Right lobe of liver (tissue), 6 donors: Measurements from ENCODE around the gene CALML3. TPM values are rescaled to one million over a fixed set of nuclear protein-coding genes. Genes with fewer than 3 reads are reported as not detected.
A peak's percentile ranks its signal among the peaks of the same experiment; 100 is the strongest.

ENCODE experiments used
- ATAC-seq, 4 donors: fragments of 200-7000 bp; cut with Tn5 transposase; one replicate each; pipeline ENCODE4 v1.9.1; 2020; ENCODE audit warnings: mild to moderate bottlenecking in 4 of 4, moderate library complexity in 4 of 4
- DNase-seq, 3 donors: peaks; one replicate each; pipeline ENCODE4 v3.0.0-alpha.2; 2020
- H3K27ac ChIP-seq, 3 donors: fragments of 200-600 bp; one replicate each; pipeline ENCODE4 v1.8.0; 2022
- H3K27me3 ChIP-seq, 2 donors: fragments of 200-600 bp; one replicate each; pipeline ENCODE4 v1.8.0; 2022
- H3K36me3 ChIP-seq, 4 donors: fragments of 200-600 bp; sonication (generic) in 1 of 4; one replicate each; pipeline versions ENCODE4 v1.5.1 to v1.8.0; 2017 to 2022; ENCODE audit warnings: control low read depth in 1 of 4
- H3K4me1 ChIP-seq, 4 donors: fragments of 200-600 bp; sonication (generic) in 1 of 4; one replicate each; pipeline versions ENCODE4 v1.5.1 to v1.8.0; 2017 to 2022; ENCODE audit warnings: control low read depth in 1 of 4
- H3K4me3 ChIP-seq, 3 donors: fragments of 200-600 bp; one replicate each; pipeline ENCODE4 v1.8.0; 2022
- H3K9me3 ChIP-seq, 4 donors: fragments of 200-600 bp; sonication (generic) in 1 of 4; one replicate each; pipeline versions ENCODE4 v1.5.1 to v1.8.0; 2017 to 2022; ENCODE audit warnings: control low read depth in 1 of 4
- POLR2A ChIP-seq: fragments of 450-650 bp; IDR thresholded peaks from one replicate; pipeline ENCODE4 v1.6.1; 2017; ENCODE audit warnings: antibody characterized with exemption, mild to moderate bottlenecking
- WGBS: methylation state at CpG from one replicate; pipeline ENCODE4 v1.1.6; 2018; ENCODE audit warnings: low coverage, low lambda C conversion rate; ENCODE audit not compliant: insufficient coverage; ENCODE audit errors: missing lambda C conversion rate; 5-methylcytosine and 5-hydroxymethylcytosine counted together
- intact Hi-C, 2 donors: fragments of 100-400 bp; cut with DNase I; formaldehyde crosslinking; loops; one replicate each; pipeline versions ENCODE4 v1.11.2 to v1.14.1; 2022
- total RNA-seq, 6 experiments: library from RNA; depleted of rRNA in 2 of 6; stranded (reverse); fragments of >200 nt in 2 of 6; fragmentation: NEBNext Ultra II Directional in 3 of 6; extraction: Animal tissue kit (Norgen Biotek cat#: 25700) in 3 of 6; gene quantifications; one replicate each; pipeline versions ENCODE4 v1.1.0 to v1.2.4, GENCODE V29; 2016 to 2023
- TF ChIP-seq, protein P1 (sequence below), 4 donors: fragments of 200-600 bp in 3 of 4; fragments of 450-650 bp in 1 of 4; IDR thresholded peaks; one replicate each; pipeline versions ENCODE4 v1.5.1 to v1.8.0; 2016 to 2022; ENCODE audit warnings: antibody characterized with exemption in 4 of 4, mild to moderate bottlenecking in 2 of 4
- donor health status: DM: no; HTN: yes; CAD: no.
- donor health status: DM: no; HTN: no; CAD: no.
- donor health status: DM: no; HTN: no; CAD: no.
- donor health status: DM: no; HTN: yes; CAD: no.
- donor health status: DM: no; HTN: yes; CAD: no.

CALML3 gene
- total RNA-seq, 6 experiments from 2014 or later: 0.22 TPM; not detected in 5

DNA sequence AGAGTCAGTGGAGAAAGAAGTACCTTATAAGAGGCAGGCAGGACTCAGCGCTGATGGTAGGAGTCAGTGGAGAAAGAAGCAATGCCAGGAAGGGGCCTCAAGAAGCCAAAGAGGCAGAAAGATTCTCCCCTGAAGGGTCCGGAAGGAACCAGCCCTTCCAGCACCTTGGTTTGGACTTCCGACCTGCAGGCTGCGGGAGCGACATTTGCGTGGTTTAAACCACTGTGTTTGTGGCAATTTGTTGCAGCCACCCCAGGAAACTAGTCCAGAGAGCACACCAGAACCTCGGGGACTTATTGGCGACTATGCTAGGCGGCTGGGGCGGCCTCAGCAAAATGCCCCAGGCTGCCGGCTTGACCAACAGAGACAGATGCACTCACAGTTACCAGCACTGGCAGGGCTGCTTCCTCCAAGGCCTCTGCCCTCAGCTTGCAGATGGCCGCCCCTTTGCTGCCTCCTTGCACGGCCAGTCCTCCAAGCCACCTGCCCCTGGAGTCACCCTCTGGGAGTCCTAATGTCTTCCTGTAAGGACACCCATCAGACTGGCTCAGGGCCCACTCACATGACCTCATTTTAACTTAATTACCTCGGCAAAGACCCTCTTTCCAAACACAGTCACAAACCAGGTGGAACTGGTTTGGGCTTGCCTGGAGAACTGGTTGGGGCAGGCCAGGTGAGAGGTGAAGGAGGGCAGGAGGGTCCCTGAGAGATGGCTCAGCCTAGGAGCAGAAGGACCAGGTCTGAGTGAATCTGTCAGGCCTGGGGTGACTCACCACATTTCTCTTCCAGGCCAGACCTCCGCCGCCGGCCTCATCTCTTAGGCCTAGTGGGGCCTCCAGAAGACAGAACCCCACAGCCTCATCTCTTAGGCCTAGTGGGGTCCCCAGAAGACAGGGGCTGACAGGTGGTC, 26.1 kb downstream of the CALML3 start:
- TF ChIP-seq, protein P1, sequence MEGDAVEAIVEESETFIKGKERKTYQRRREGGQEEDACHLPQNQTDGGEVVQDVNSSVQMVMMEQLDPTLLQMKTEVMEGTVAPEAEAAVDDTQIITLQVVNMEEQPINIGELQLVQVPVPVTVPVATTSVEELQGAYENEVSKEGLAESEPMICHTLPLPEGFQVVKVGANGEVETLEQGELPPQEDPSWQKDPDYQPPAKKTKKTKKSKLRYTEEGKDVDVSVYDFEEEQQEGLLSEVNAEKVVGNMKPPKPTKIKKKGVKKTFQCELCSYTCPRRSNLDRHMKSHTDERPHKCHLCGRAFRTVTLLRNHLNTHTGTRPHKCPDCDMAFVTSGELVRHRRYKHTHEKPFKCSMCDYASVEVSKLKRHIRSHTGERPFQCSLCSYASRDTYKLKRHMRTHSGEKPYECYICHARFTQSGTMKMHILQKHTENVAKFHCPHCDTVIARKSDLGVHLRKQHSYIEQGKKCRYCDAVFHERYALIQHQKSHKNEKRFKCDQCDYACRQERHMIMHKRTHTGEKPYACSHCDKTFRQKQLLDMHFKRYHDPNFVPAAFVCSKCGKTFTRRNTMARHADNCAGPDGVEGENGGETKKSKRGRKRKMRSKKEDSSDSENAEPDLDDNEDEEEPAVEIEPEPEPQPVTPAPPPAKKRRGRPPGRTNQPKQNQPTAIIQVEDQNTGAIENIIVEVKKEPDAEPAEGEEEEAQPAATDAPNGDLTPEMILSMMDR (IDR thresholded peaks at IDR 0.05): no peak
- TF ChIP-seq POLR2A: no peak
- Histone ChIP-seq H3K4me1 (peaks cover 0 to 27% (median 11%) of the 10 kb centered on the region in 4 donors), H3K36me3 (no peaks in the 10 kb centered on the region), H3K27me3 (no peaks in the 10 kb centered on the region), H3K27ac (no peak overlapping the region), H3K9me3 (no peaks in the 10 kb centered on the region), H3K4me3 (no peak overlapping the region)
- intact Hi-C loops: no loop called here
- peak in 1 of 3 donors; percentile 47 for DNase-seq
- WGBS: 75% methylated on average over 3 of the region's 17 CpGs
- no peak for ATAC-seq

DNA sequence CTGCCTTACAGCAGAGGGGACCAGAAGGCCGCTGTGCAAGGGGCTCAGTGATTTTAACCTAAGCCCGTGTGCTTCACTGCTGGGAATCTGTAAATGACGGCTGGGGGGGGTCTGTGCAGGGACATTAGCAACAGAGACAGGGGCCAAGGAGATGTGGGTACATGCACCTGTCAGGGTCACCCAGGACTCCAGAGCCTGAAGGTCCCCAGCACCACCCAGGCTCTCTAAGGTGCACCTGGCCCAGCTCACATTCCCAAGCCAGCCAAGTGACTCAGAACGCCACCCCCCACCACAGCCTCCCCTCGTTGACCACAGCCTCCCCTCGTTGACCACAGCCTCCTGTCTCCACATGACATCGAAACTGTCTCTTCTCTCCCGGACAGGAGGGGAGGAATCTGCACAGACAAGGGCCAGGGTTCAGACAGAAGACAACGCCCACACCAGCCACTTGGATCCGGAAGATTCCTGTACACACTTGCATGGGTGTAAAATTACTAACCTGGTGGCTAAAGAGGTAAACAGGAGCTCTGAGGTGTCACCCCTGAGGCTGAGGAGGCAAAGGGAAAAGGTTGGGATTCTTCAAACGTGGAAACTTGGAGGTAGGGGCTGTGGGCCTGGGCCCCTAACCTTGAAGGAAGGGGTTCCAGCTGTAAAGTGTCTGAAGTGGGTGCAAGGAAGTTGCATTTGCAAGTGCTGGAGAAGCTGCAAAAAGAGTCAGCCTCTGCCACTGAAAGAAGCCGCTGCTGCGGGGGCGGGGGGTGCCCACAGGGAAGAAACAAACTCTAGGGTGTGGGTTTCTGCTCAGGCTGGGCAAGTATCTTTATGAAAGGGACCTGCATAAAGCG, 27.0 kb downstream of the CALML3 start:
- TF ChIP-seq, protein P1 (IDR thresholded peaks at IDR 0.05): no peak
- TF ChIP-seq POLR2A: no peak
- H3K4me1 ChIP-seq: peaks cover 0 to 21% (median 11%) of the 10 kb centered on the region in 4 donors
- 88% methylated on average over 6 of the region's 15 CpGs for WGBS
- intact Hi-C loops: no loop called here
- no peaks in the 10 kb centered on the region for H3K36me3 ChIP-seq
- ATAC-seq (no peak), DNase-seq (peak in 1 of 3 donors; percentile 47)
- no peak overlapping the region for H3K27ac ChIP-seq
- H3K9me3 ChIP-seq: no peaks in the 10 kb centered on the region
- H3K27me3 ChIP-seq: no peaks in the 10 kb centered on the region
- H3K4me3 ChIP-seq: no peak overlapping the region

DNA sequence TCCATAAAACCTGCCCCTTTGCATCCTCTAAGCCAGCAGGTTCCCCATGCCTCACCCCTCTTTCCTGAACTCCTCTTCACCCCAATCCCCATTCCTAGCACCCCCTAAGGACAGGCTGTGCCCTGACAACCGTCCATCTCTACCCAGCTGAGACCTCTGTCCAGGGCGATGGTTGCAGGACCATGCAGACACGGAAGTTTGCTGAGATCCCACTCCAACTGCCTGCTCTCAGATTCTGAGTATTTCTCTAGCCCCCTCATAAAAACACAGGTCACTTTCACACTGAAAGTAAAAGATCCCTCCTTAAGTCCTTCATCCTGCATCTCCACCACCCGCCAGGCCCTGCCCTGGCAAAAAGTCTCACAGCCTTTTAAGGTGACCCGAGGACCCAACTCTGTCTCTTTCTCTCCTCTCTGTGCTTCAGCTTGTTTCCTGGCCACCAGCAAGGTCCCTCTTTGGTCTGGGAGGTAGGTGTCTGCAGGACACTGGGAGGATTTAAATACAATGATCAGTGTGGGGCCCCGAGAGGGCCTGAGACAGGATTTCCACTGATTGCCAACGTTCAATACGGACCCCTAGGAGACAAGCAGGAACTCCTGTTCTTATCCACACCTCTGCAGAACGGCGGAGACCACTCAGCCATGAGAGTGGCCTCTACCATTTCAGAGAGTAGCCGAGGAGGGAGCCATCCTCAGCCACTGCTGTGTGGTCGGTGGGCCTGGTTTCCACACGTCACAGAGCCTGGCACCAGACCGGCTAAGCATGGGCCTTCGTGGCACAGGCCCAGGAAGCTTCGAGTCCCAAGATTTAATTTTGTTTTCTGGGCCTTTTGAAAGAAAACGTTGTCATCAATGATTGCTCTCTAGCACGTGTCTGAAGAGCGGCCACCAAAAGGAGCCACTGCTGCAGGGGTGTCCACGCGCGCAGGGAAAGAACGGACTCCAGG, 27.9 kb downstream of the CALML3 start:
- ATAC-seq (no peak), DNase-seq (peak in 1 of 3 donors; percentile 42)
- Histone ChIP-seq H3K9me3 (no peaks in the 10 kb centered on the region), H3K27me3 (no peaks in the 10 kb centered on the region), H3K36me3 (no peaks in the 10 kb centered on the region), H3K4me1 (peaks cover 0 to 15% (median 8%) of the 10 kb centered on the region in 4 donors), H3K4me3 (no peak overlapping the region), H3K27ac (no peak overlapping the region)
- no peak for TF ChIP-seq POLR2A
- TF ChIP-seq, protein P1 (IDR thresholded peaks at IDR 0.05): no peak
- intact Hi-C loops: no loop called here
- WGBS: 91% methylated on average over 9 of the region's 23 CpGs
